ENCODE data around the gene UXS1. TPM values are rescaled to one million over a fixed set of nuclear protein-coding genes. Genes with fewer than 3 reads are reported as not detected.
A peak's percentile ranks its signal among the peaks of the same experiment; 100 is the strongest.

UXS1 gene
- total and polyA plus RNA-seq, 2 donors (not counting 1 experiment from before 2014, with no cell fraction given): 20.3 to 44.8 TPM

DNA sequence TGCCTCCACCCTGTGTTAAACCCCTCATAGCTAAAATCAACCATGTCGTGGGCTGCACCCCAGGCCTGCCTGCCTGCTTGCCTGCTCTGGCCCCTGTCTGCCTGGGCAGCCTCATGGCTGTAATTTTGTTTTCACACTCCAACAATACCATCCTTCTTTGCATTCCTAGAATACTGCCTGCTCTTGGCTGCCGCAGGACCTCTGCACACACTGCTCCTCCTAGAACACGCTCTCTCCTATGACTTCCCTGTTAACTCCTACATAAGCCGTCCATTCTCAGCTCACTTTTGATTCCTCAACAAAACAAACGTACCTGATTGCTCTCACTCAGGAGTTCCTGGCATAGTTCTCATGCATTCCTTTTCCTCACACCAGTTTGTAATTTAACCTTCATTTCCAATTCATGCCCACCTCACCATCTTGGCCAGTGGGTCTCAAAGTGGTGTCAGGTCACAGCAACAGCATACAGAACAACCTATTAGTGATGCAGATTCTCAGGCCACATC lies 2.5 kb downstream of the UXS1 start:
- peaks cover 0 to 3% of the 10 kb centered on the region in 2 experiments for H3K36me3 ChIP-seq (replicated peaks in 1 of 2; ENCODE audit: control extremely low read depth in 1 of 2, control insufficient read depth in 1 of 2, extremely low read depth in 1 of 2, insufficient read depth in 2 of 2, low read length in 1 of 2)
- Mint-ChIP-seq H3K27me3 (no peaks in the 10 kb centered on the region), H3K4me3 (peak overlapping the region; percentile 87), H3K9me3 (ENCODE audit: insufficient read depth) (no peaks in the 10 kb centered on the region), H3K27ac (no peak overlapping the region), H3K4me1 (peaks cover 57% of the 10 kb centered on the region)
- DNase-seq (no peak), ATAC-seq (ENCODE audit: low read depth) (no peak)
- no peaks in the 10 kb centered on the region for H3K27me3 ChIP-seq (replicated peaks in 1 of 4; ENCODE audit: control extremely low read depth in 1 of 4, control insufficient read depth in 3 of 4, insufficient read depth in 4 of 4, low read length in 3 of 4)
- intact Hi-C loops (cut with micrococcal nuclease): loop anchor here (5.0 to 10.0 kb wide), 3 partner anchors 81 to 1157 kb away; partner anchors contain the start of gene MRPS9
- H3K9ac ChIP-seq (ENCODE audit: low read length): no peak overlapping the region
- H3K79me2 ChIP-seq (ENCODE audit: control insufficient read depth, insufficient read depth, low read length): peaks cover 73% of the 10 kb centered on the region
- 96% methylated on average over 5 of the region's 5 CpGs for WGBS (ENCODE audit: insufficient coverage)
- no peak overlapping the region for H3K27ac ChIP-seq (ENCODE audit: low read length in 2 of 2)
- no peak overlapping the region for H2AFZ ChIP-seq (ENCODE audit: insufficient read depth, low read depth, low read length, poor library complexity, severe bottlenecking)
- CTCF ChIA-PET: no interaction called here
- no peak overlapping the region for H3K4me3 ChIP-seq (ENCODE audit: control extremely low read depth in 1 of 5, extremely low read depth in 1 of 5, insufficient read depth in 1 of 5, low read depth in 2 of 5, low read length in 4 of 5)
- H3K9me3 ChIP-seq (ENCODE audit: control extremely low read depth in 1 of 3, control insufficient read depth in 2 of 3, insufficient read depth in 1 of 3, low read length in 2 of 3): no peaks in the 10 kb centered on the region
- H3K4me2 ChIP-seq (replicated peaks; ENCODE audit: low read depth, low read length, poor library complexity, severe bottlenecking): no peak overlapping the region
- POLR2A ChIA-PET: no interaction called here
- TF ChIP-seq, protein P1, sequence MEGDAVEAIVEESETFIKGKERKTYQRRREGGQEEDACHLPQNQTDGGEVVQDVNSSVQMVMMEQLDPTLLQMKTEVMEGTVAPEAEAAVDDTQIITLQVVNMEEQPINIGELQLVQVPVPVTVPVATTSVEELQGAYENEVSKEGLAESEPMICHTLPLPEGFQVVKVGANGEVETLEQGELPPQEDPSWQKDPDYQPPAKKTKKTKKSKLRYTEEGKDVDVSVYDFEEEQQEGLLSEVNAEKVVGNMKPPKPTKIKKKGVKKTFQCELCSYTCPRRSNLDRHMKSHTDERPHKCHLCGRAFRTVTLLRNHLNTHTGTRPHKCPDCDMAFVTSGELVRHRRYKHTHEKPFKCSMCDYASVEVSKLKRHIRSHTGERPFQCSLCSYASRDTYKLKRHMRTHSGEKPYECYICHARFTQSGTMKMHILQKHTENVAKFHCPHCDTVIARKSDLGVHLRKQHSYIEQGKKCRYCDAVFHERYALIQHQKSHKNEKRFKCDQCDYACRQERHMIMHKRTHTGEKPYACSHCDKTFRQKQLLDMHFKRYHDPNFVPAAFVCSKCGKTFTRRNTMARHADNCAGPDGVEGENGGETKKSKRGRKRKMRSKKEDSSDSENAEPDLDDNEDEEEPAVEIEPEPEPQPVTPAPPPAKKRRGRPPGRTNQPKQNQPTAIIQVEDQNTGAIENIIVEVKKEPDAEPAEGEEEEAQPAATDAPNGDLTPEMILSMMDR (IDR thresholded peaks at IDR 0.05): no peak
- no peak for TF ChIP-seq EZH2 (IDR thresholded peaks at IDR 0.05; ENCODE audit: borderline replicate concordance, insufficient read depth, low read depth, low read length, poor library complexity, severe bottlenecking)
- peaks cover 32 to 45% of the 10 kb centered on the region in 2 donors for H3K4me1 ChIP-seq (ENCODE audit: control insufficient read depth in 2 of 2, insufficient read depth in 2 of 2, low read length in 2 of 2)
- H4K20me1 ChIP-seq (ENCODE audit: control insufficient read depth, insufficient read depth, low read length, poor library complexity, severe bottlenecking): peaks cover 20% of the 10 kb centered on the region

DNA sequence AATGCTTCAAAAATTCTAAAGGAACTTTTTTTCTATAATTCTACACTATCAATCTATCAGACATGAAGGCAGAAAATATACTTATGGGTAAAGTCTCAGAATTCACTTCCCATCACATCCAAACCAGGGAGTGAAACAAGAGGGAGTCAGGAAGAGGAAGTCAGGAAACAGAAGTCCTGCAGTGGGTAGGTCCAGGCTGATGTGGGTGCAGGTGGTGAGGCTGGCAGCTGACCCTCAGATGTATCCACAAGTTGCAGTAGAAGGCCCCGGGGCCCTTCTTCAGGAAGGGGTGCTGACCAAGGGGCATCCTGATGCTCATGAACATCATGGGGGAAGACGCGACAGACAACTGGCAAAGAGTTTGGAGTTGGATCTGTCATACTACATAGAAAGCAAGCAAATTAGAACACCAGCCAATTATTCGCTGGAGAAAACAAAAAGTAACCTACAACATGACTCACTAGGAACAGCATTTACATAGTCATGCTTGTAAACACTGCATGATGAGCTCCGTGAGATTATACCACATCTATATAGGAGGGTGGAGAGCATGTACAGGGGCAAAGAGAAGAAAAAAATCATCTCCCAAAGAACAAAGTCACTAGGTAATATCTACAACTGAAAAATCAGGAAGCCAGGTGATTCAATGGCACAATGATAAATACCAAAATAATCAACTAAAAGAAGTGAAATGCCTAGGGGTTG lies 4.2 kb downstream of the UXS1 start:
- no peak overlapping the region for H3K4me3 ChIP-seq (ENCODE audit: control extremely low read depth in 1 of 5, extremely low read depth in 1 of 5, insufficient read depth in 1 of 5, low read depth in 2 of 5, low read length in 4 of 5)
- H3K4me2 ChIP-seq (replicated peaks; ENCODE audit: low read depth, low read length, poor library complexity, severe bottlenecking): peak overlapping the region; percentile 29
- H3K79me2 ChIP-seq (ENCODE audit: control insufficient read depth, insufficient read depth, low read length): peaks cover 85% of the 10 kb centered on the region
- peaks cover 31 to 41% of the 10 kb centered on the region in 2 donors for H3K4me1 ChIP-seq (ENCODE audit: control insufficient read depth in 2 of 2, insufficient read depth in 2 of 2, low read length in 2 of 2)
- intact Hi-C loops (cut with micrococcal nuclease): loop anchor here (5.0 to 10.0 kb wide), 3 partner anchors 82 to 1155 kb away; partner anchors contain the start of gene MRPS9
- Mint-ChIP-seq H3K4me1 (peaks cover 63% of the 10 kb centered on the region), H3K27ac (peak overlapping the region; percentile 70), H3K27me3 (no peaks in the 10 kb centered on the region), H3K9me3 (ENCODE audit: insufficient read depth) (no peaks in the 10 kb centered on the region), H3K4me3 (no peak overlapping the region)
- CTCF ChIA-PET: no interaction called here
- no peak for TF ChIP-seq EZH2 (IDR thresholded peaks at IDR 0.05; ENCODE audit: borderline replicate concordance, insufficient read depth, low read depth, low read length, poor library complexity, severe bottlenecking)
- TF ChIP-seq, protein P1 (IDR thresholded peaks at IDR 0.05): no peak
- no peaks in the 10 kb centered on the region for H3K27me3 ChIP-seq (replicated peaks in 1 of 4; ENCODE audit: control extremely low read depth in 1 of 4, control insufficient read depth in 3 of 4, insufficient read depth in 4 of 4, low read length in 3 of 4)
- peaks cover 0 to 3% of the 10 kb centered on the region in 2 experiments for H3K36me3 ChIP-seq (replicated peaks in 1 of 2; ENCODE audit: control extremely low read depth in 1 of 2, control insufficient read depth in 1 of 2, extremely low read depth in 1 of 2, insufficient read depth in 2 of 2, low read length in 1 of 2)
- no peak overlapping the region for H3K9ac ChIP-seq (ENCODE audit: low read length)
- ATAC-seq (ENCODE audit: low read depth) (no peak), DNase-seq (no peak)
- no peak overlapping the region for H2AFZ ChIP-seq (ENCODE audit: insufficient read depth, low read depth, low read length, poor library complexity, severe bottlenecking)
- H4K20me1 ChIP-seq (ENCODE audit: control insufficient read depth, insufficient read depth, low read length, poor library complexity, severe bottlenecking): peaks cover 26% of the 10 kb centered on the region
- WGBS (ENCODE audit: insufficient coverage): 29% methylated on average over 1 of the region's 5 CpGs
- peak overlapping the region; percentile 30 to 48 for H3K27ac ChIP-seq (ENCODE audit: low read length in 2 of 2)
- POLR2A ChIA-PET: no interaction called here
- no peaks in the 10 kb centered on the region for H3K9me3 ChIP-seq (ENCODE audit: control extremely low read depth in 1 of 3, control insufficient read depth in 2 of 3, insufficient read depth in 1 of 3, low read length in 2 of 3)
